HL-60/S4 treated with phorbol 12-myristate 13-acetate at 8.2 ng/mL for 4 days and 3 days (cell line): ENCODE results near the gene LYG1.
"Not testable (repeated sequence)": the region's sequence is repeated elsewhere in the genome, so short reads cannot be mapped to it uniquely, and the experiment has no call there.

Source experiments
- in situ Hi-C: fragments of 300-500 bp; cut with MboI; formaldehyde crosslinking; loops from 2 replicates; pipeline ENCODE4 v1.15.0; 2022; ENCODE audit warnings: low sequenced_read_pairs

LYG1 gene

DNA sequence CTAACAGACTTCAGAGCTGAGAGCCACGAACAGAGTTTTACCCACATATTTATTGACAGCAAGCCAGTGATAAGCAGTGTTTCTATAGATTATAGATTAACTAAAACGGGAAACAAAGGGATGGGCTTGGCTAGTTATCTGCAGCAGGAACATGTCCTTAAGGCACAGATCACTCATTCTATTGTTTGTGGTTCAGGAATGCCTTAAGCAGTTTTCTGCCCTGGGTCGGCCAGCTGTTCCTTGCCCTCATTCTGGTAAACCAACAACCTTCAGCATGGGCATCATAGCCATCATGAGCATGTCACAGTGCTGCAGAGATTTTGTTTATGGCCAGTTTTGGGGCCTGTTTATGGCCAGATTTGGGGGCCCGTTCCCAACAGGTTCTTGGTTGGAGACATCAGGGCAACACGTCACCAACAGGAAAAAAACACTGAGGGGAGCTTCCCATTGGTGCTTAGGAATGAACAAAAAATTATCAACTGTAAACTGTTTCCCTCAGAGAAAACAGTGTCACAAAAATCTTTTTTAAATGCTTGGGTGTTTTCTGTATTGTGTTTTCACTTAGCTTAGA is 22.7 kb downstream of the LYG1 start:
- in situ Hi-C loops, result not testable (repeated sequence)

DNA sequence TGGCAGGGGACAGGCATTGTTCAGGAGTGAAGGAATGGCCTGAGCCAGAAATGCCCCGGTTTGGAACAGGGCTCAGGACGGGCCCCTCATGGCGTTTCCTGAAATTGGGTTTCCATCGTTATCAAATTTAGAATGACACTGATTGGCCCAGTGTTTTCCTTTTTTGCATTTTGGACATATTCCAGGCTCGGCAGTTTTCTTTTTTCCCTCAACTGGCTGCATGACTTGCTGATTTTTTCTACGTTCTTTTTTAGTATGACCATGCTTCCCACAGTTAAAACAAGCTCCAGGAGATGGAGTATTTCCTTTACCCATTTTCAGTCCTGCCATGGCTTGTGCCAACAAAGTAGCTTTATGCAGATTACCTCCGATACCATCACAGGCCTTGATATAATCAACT is 25.1 kb downstream of the LYG1 start:
- in situ Hi-C loops, result no loop called here

DNA sequence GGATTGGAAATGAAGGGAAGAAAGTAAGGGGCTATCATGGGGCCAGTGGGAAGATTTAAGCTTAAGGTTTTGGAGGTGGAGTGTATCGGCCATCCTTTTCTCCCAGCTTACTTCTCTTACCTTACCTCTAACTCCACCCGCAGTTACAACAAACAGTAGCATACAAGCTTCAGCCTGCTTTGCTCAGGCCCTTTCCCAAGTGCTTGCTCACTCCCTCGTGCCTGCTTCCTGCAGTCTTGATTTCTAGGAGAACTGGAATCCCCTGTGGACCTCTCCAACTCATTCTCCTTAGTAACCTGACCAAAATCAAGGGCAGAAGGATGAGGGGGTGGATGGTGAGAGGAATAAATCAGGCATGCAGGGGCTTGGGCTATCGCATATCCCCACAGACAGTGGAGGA is 39.8 kb downstream of the LYG1 start:
- in situ Hi-C loops, result no loop called here

DNA sequence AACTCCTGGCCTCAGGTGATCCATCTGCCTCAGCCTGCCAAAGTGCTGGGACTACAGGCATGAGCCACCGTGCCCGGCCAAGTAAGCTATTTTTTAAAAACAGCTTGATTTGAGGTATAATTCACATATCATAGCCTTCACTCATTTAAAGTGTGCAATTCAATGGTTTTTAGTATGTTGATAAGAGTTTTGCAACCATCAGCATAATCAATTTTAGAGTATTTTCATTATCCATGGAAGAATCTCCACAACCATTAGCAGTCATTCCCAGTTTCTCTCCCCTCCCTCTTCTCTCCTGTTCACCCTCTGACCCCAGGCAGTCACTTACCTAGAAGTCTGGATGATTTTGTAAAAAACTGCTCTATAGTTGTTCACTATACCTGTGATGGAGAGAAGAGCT is 40.8 kb downstream of the LYG1 start:
- in situ Hi-C loops, result no loop called here

DNA sequence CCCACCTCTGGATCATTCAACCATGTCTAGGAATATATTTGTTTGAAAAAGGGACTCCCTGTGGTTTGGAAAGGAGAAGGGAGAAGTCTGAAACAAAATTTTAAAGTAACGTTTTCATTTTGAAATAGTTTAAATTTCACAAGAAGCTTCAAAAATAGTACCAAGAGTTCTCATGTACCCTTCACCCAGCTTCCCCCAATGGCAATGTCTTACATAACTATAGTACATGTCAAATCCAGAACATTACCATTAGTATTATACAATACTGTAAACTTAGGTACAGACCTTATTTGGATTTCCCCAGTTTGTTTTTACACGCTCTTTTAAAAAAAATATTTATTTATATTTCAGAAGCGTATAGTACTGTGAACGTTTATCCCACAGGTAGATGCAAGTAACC is 41.5 kb downstream of the LYG1 start:
- in situ Hi-C loops, result no loop called here

DNA sequence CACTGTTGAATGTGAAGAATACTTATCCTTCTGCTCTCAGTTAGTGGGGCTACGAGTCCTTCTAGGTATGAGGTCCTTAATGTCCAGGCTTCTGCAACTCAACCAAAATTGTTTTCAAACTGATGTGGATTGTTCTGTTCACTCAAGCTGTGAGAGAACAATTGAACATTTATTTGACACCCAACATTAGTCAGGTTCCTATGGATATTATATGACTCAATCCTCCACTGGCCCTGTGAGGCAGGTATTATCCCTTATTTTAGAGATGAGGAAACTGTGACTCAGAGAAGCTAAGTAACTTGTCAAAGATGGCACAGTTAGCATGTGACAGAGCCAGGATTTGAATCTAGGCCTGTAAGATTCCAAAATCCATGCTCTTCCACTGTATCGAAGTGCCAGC is 44.3 kb downstream of the LYG1 start:
- in situ Hi-C loops, result no loop called here

DNA sequence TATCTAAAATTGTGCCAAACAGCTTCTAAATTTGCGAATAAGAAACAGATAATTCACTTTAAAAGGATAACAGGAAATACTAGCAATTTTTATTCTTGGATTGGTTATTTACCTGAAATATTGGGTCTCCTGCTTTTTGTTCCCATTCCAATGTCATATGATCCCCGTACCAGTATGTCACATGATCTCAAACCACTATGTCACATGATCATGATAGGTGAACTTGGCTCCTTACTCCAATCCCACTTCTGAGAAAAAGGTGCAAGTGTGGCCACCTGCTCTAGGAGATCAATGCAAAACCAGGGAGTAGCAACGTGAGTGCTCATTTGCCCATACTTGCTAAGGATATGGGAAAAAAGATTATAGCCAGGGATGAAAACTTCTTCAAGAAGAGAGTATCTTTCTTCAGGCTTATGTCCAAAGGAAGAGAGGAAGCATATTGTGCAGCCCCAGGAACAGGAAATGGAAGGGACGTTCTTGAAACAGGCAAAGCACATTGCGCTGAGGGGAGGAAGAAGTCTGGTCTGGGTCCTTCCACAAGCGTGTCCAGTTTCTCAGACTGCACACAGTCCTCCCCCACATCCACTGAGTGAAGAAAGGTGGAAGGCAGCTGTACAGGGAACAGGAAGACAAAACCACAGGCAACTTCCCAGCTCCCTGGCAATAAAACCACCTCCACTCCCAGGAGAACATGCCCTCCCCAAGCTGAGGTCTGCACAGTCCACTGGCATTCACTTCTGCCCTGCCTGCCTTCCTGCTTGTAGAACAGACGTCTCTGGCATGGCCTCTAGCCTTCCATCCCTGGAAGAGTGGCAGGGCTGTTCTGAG is 45.3 kb downstream of the LYG1 start, which contains the start of gene LYG2:
TSS of gene LYG2 (minus strand) at position 176 of the 828 bp plus-strand sequence. CDS start 1,406 bp downstream, outside the sequence.
- in situ Hi-C loops, result no loop called here

DNA sequence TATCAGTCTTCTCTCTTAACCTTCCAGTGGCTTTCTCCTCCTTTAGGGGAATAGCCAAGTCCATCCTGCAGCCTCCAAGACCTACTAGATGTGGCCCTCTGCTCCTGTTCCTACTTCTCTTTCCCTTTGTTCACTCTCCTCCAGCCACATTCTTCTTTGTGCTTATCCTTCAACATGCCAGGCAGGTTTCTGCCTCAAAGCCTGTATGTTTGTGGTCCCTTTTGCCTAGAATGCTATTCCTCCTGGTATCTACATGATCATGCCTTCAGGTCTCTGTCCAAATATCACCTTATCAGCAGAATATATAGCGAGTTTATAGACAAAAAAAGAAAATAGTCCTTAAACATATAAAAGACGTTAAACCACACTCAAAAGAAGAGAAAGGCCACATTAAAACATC is 51.0 kb downstream of the LYG1 start:
- in situ Hi-C loops, result no loop called here

DNA sequence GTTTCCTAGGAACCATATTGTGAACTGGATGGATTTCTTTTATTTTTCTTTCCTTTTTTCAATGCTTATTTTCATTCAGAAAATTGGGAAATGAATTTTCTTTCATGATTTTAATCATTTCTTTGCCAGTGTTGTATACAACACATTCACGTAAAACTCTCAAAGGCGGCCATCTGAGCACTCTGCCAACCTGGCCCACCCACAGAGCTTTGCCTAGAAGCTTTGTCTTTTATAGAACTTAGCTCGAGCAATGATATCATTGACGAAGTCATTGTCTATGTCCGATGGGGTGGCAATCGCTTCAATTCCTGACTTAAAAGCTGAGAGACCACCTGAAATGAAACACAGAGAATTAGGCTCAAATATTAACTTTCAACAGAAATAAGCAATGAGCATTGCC is 58.8 kb downstream of the LYG1 start:
- in situ Hi-C loops, result no loop called here

DNA sequence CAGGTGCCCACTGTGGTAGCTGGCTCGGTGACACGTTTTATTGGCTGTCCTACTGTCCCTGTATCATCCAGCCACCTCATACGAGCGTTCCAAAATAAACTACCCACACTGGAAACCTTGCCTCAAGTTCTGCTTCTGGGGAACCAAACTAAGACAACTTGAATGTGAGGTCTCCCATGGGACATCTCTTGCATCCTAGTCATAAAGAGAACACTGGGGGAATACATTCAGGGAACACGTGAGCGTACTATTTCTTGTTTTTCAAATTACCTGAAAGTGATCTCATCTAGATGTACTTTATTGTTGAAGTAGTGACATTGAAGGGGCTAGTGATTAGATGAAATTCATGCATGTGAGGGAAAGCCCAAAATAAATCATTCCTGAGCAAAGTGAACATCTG is 60.6 kb downstream of the LYG1 start:
- in situ Hi-C loops, result no loop called here

DNA sequence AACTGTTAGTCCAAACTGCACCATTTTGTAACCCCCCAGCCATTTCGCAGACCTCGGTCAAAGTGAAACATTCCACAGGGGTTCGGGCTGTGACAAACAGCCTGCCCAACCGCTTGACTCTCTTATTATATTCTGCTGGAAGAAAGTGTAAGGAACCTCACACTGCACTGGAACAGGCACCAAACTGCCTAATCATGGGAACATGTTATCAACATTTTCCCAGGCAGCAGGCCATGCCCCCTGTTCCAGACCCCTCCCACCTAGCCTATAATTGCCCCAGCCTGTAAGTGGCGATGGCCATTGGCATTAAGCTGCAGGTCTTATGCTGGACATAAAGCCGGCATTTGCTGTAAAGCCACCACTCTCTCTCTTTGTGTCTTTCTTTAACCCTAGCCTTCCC is 62.4 kb downstream of the LYG1 start:
- in situ Hi-C loops, result no loop called here
